NK-92 (cell line): Measurements from ENCODE around the gene CDCA5.
A peak's percentile ranks its signal among the peaks of the same experiment; 100 is the strongest.
"Not testable (repeated sequence)": the region's sequence is repeated elsewhere in the genome, so short reads cannot be mapped to it uniquely, and the experiment has no call there.

Experiments
- DNase-seq: peaks from one replicate; lab custom pipeline; 2025; ENCODE audit not compliant: unreplicated experiment; lab: John Stamatoyannopoulos, UW

The CDCA5 gene

GRCh38 chr11:65119670-65119995, 35.8 kb upstream of the CDCA5 start:
- no peak for DNase-seq

GRCh38 chr11:65118891-65119669, 35.2 kb upstream of the CDCA5 start:
- DNase-seq, result not testable (repeated sequence)

- no peak for DNase-seq
Observed at GRCh38 chr11:65118097-65118837, 34.4 kb upstream of the CDCA5 start.

- peak; percentile 96 for DNase-seq
Observed at GRCh38 chr11:65117206-65118096, 33.6 kb upstream of the CDCA5 start, which contains the start of gene ZNHIT2. TSS of gene ZNHIT2 (minus strand) at chr11:65117701. CDS start at chr11:65117653, 48 bp downstream.

GRCh38 chr11:65116370-65117205, 32.7 kb upstream of the CDCA5 start:
- no peak for DNase-seq

GRCh38 chr11:65115361-65116082, 31.7 kb upstream of the CDCA5 start:
- no peak for DNase-seq

- DNase-seq, result no peak
Observed at GRCh38 chr11:65114538-65115171, 30.8 kb upstream of the CDCA5 start.

GRCh38 chr11:65113839-65114238, 30.0 kb upstream of the CDCA5 start:
- DNase-seq, result no peak

GRCh38 chr11:65113361-65113756, 29.5 kb upstream of the CDCA5 start:
- DNase-seq, result no peak

GRCh38 chr11:65112546-65113360, 28.9 kb upstream of the CDCA5 start:
- DNase-seq, result no peak

- DNase-seq, result peak; percentile 55
Observed at GRCh38 chr11:65111744-65112545, 28.1 kb upstream of the CDCA5 start, which contains the start of gene TM7SF2. TSS of gene TM7SF2 (plus strand) at chr11:65111872. CDS start at chr11:65112016, 144 bp downstream.

GRCh38 chr11:65111159-65111743, 27.4 kb upstream of the CDCA5 start:
- no peak for DNase-seq

- peak; percentile 54 for DNase-seq
Observed at GRCh38 chr11:65110354-65110861, 26.6 kb upstream of the CDCA5 start.

GRCh38 chr11:65109231-65110198, 25.7 kb upstream of the CDCA5 start:
- DNase-seq, result no peak

- DNase-seq, result no peak
Observed at GRCh38 chr11:65108469-65109123, 24.8 kb upstream of the CDCA5 start.
